ENCODE results near the gene MAPKBP1.
A peak's percentile ranks its signal among the peaks of the same experiment; 100 is the strongest.

GRCh38 chr15:41811432-41812195 is 37.3 kb downstream of the MAPKBP1 start:
- TF ChIP-seq MXI1 (conservative IDR thresholded peaks at IDR 0.05; ENCODE audit: poor library complexity, severe bottlenecking): no peak
- TF ChIP-seq CTCF (IDR thresholded peaks at IDR 0.05; ENCODE audit: poor library complexity, severe bottlenecking): peak; percentile 74
- TF ChIP-seq SMC3 (conservative IDR thresholded peaks at IDR 0.05; ENCODE audit: poor library complexity): peak; percentile 79
- no peak for TF ChIP-seq EZH2 (IDR thresholded peaks at IDR 0.05; ENCODE audit: borderline replicate concordance, insufficient read depth, low read length, poor library complexity, severe bottlenecking)
- no peak for TF ChIP-seq POLR2AphosphoS5 (IDR thresholded peaks at IDR 0.05)
- no peak for TF ChIP-seq TAF1 (IDR thresholded peaks at IDR 0.05; ENCODE audit: low read depth)
- no peak for TF ChIP-seq EP300 (conservative IDR thresholded peaks at IDR 0.05; ENCODE audit: poor library complexity, severe bottlenecking)

Measured in neural cell (in vitro differentiated cells).